Neutrophil (primary cell): ENCODE results near the gene ALKBH1.
A peak's percentile ranks its signal among the peaks of the same experiment; 100 is the strongest.
"Not testable (repeated sequence)": the region's sequence is repeated elsewhere in the genome, so short reads cannot be mapped to it uniquely, and the experiment has no call there.

Experiments used
- H3K27ac ChIP-seq: fragments of 200-600 bp; sonication (generic); 2 replicates; pipeline ENCODE4 v1.5.1; 2016; ENCODE audit warnings: mild to moderate bottlenecking, moderate library complexity
- H3K27me3 ChIP-seq: fragments of 200-600 bp; sonication (generic); 2 replicates; pipeline ENCODE4 v1.6.0; 2016; ENCODE audit warnings: mild to moderate bottlenecking
- H3K36me3 ChIP-seq: fragments of 200-600 bp; sonication (generic); 2 replicates; pipeline ENCODE4 v1.5.1; 2017
- H3K4me1 ChIP-seq, 2 experiments: fragments of 200-600 bp in 1 of 2; sonication (generic) in 1 of 2; 1 replicate in 1 of 2; 2 replicates in 1 of 2; pipeline versions ENCODE4 v1.5.1 to v1.6.1; 2013 to 2016; ENCODE audit warnings: low read depth in 1 of 2, low read length in 1 of 2, mild to moderate bottlenecking in 1 of 2, moderate library complexity in 1 of 2; ENCODE audit not compliant: control insufficient read depth in 1 of 2, insufficient read depth in 1 of 2
- H3K4me3 ChIP-seq, 2 experiments: fragments of 200-600 bp in 1 of 2; sonication (generic) in 1 of 2; 1 replicate in 1 of 2; 2 replicates in 1 of 2; pipeline ENCODE4 v1.5.1; 2013 to 2016; ENCODE audit warnings: low read depth in 1 of 2, low read length in 1 of 2, mild to moderate bottlenecking in 1 of 2, moderate library complexity in 1 of 2
- H3K9me3 ChIP-seq: fragments of 200-600 bp; sonication (generic); 2 replicates; pipeline ENCODE4 v1.5.1; 2016
- CTCF ChIP-seq: fragments of 200-600 bp; sonication (generic); IDR thresholded peaks from 2 replicates; pipeline ENCODE4 v1.5.1; 2016; ENCODE audit warnings: antibody characterized with exemption

ALKBH1 gene

DNA sequence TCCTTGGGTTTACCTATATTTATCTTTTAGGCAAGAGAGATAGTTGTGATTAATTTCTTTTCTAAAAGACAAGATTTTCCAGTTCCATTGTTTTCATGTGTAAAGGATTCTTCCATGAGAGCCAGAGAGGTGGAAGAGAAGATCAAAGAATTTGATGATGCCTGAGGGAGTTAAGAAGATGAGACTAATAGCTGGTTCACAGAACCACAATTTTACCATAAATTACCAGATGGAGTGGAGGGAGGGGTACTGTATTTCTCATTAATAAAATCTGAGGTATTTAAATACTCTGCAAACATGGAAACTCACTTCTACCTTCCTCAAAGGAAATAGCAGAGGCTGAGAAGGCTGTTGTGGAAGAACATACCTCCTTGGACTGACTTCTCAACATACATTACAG is 34.6 kb downstream of the ALKBH1 start:
- Histone ChIP-seq H3K4me3 (no peak overlapping the region), H3K27me3 (no peaks in the 10 kb centered on the region), H3K9me3 (no peaks in the 10 kb centered on the region), H3K27ac (no peak overlapping the region), H3K4me1 (no peaks in the 10 kb centered on the region), H3K36me3 (peaks cover 44% of the 10 kb centered on the region)
- no peak for TF ChIP-seq CTCF

DNA sequence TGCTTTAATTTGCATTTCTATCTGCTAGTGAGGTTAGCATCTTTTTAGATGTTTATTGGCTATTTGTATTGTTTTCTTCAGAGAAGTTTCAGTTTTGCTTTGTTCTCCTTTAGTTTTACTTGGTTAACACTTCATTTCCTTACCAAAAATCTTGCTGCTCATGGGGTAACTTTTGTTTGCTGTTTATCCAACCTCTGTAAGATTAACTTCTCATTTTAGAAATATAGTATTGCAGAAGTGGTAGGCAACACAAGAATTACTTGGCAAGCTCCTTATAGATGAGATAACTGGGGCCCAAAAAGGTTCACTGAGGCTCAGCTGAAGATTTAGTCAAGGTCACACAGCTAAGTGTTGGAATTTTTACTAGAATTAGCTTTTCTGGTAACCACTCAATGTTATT is 40.5 kb downstream of the ALKBH1 start:
- Histone ChIP-seq H3K9me3 (no peaks in the 10 kb centered on the region), H3K4me1 (no peaks in the 10 kb centered on the region), H3K27me3 (no peaks in the 10 kb centered on the region), H3K36me3 (peaks cover 10% of the 10 kb centered on the region), H3K4me3 (no peak overlapping the region), H3K27ac (peak overlapping the region; percentile 32)
- TF ChIP-seq CTCF = no peak

DNA sequence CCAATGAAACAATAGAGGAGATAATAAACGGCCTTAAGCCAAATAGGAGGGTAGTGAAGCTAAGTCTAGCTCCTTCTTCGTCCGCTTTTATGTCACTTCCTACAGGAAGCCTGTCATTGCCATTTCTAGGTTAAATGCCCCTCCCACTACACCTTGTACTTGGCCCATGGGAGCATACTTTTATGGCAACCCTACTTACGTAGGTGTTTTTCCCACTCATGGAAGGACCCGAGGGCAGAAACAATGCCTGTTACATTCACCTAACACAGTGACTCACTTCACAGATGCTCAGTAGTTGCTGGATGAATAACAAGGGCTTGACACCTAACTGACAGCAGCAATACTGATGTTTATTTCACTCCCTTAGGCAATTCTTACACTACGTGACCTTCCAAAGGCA is 44.5 kb downstream of the ALKBH1 start:
- TF ChIP-seq CTCF = no peak
- H3K9me3 ChIP-seq = no peaks in the 10 kb centered on the region
- peaks cover 12 to 16% of the 10 kb centered on the region in 2 experiments for H3K4me1 ChIP-seq
- no peaks in the 10 kb centered on the region for H3K27me3 ChIP-seq
- H3K4me3 ChIP-seq = no peak overlapping the region
- H3K27ac ChIP-seq = no peak overlapping the region
- no peaks in the 10 kb centered on the region for H3K36me3 ChIP-seq

DNA sequence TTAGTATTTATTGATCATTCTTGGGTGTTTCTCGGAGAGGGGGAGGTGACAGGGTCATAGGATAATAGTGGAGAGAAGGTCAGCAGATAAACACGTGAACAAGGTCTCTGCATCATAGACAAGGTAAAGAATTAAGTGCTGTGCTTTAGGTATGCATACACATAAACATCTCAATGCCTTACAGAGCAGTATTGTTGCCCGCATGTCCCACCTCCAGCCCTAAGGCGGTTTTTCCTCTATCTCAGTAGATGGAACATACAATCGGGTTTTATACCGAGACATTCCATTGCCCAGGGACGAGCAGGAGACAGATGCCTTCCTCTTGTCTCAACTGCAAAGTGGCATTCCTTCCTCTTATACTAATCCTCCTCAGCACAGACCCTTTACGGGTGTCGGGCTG is 46.3 kb downstream of the ALKBH1 start:
- not testable (repeated sequence) for H3K4me3 ChIP-seq, H3K9me3 ChIP-seq, H3K27ac ChIP-seq, H3K36me3 ChIP-seq, H3K27me3 ChIP-seq
- peaks cover 23 to 33% of the 10 kb centered on the region in 2 experiments for H3K4me1 ChIP-seq

- H3K36me3 ChIP-seq = no peaks in the 10 kb centered on the region
- no peaks in the 10 kb centered on the region for H3K27me3 ChIP-seq
- no peak for TF ChIP-seq CTCF
- no peak overlapping the region for H3K4me3 ChIP-seq
- H3K9me3 ChIP-seq = no peaks in the 10 kb centered on the region
- no peak overlapping the region for H3K27ac ChIP-seq
- peaks cover 26 to 34% of the 10 kb centered on the region in 2 experiments for H3K4me1 ChIP-seq
Measured at GRCh38 chr14:77660754-77661153, 47.1 kb downstream of the ALKBH1 start.

DNA sequence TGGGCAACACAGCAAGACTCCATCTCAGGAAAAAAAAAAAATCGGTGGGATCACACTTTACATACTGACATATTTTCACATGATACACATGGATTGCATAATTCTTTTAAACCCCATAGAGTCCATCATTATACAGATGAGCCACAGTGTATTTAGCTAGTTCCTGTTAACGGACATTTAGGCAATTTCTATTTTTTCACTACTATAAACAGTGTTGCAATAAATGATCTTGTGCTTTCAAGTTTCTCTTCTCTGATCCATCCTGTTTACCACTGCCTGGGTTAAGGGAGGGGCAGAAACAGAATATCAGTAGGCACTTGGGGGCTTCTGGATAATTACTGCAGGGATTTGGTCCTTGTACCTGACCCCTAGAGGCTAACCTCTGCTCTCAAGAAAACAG is 48.0 kb downstream of the ALKBH1 start:
- Histone ChIP-seq H3K36me3 (no peaks in the 10 kb centered on the region), H3K4me1 (peaks cover 33 to 39% of the 10 kb centered on the region in 2 experiments), H3K4me3 (no peak overlapping the region), H3K9me3 (no peaks in the 10 kb centered on the region), H3K27ac (peak overlapping the region; percentile 66), H3K27me3 (no peaks in the 10 kb centered on the region)
- no peak for TF ChIP-seq CTCF
